Type B pancreatic cell (in vitro differentiated cells): Measurements from ENCODE around the gene ZNF316. TPM values are rescaled to one million over a fixed set of nuclear protein-coding genes. Genes with fewer than 3 reads are reported as not detected.

ENCODE experiments used
- DNase-seq: peaks from one replicate; pipeline ENCODE4 v3.0.0; 2021; ENCODE audit warnings: mixed read lengths; ENCODE audit not compliant: unreplicated experiment; ENCODE audit errors: extremely low spot score
- H3K27ac Mint-ChIP-seq: 2 replicates; pipeline ENCODE4 v1.8.0; 2021; ENCODE audit warnings: mild to moderate bottlenecking, mixed read lengths
- H3K27me3 Mint-ChIP-seq: 2 replicates; pipeline ENCODE4 v1.8.0; 2021; ENCODE audit warnings: mixed read lengths
- H3K36me3 Mint-ChIP-seq: 2 replicates; pipeline ENCODE4 v1.8.0; 2021; ENCODE audit warnings: mixed read lengths
- H3K4me1 Mint-ChIP-seq: one replicate; pipeline ENCODE4 v1.8.0; 2021; ENCODE audit warnings: mixed read lengths; ENCODE audit not compliant: unreplicated experiment
- H3K4me3 Mint-ChIP-seq: 2 replicates; pipeline ENCODE4 v1.8.0; 2021; ENCODE audit warnings: mild to moderate bottlenecking, mixed read lengths
- H3K9me3 Mint-ChIP-seq: 2 replicates; pipeline ENCODE4 v1.8.0; 2021; ENCODE audit warnings: mixed read lengths
- total RNA-seq: library from RNA; stranded (reverse); gene quantifications from 2 replicates; pipeline ENCODE4 v1.2.1, GENCODE V29; 2021; ENCODE audit warnings: low replicate concordance
- TF ChIP-seq, protein P1 (sequence below): fragments of 200-600 bp; sonication (generic); conservative IDR thresholded peaks from 2 replicates; pipeline ENCODE4 v1.5.0; 2021; ENCODE audit warnings: antibody characterized with exemption, mild to moderate bottlenecking

ZNF316 gene
- total RNA-seq, 1 donor from 2014 or later: 46.8 TPM

DNA sequence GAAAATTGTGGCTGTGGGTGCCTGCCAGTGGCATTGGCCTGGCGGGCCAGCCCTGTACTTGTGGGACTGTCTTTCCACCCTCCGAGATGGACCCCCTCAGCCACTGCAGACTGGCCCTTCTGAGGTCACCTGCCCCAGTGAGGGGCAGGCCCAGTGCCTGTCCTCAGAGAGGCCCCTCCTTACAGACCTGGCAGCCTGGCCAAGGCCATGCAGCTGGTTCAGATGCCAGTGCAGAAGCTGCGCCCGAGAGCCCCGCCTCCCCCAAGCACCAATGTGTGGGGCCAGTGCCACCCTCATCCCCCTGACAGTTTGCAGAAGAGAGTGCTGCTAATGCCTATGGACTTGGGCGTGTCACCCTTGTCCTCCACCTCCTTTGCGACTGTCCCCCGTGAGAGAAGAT is 10.0 kb downstream of the ZNF316 start:
- H3K27ac Mint-ChIP-seq: no peak overlapping the region
- H3K27me3 Mint-ChIP-seq: no peaks in the 10 kb centered on the region
- H3K36me3 Mint-ChIP-seq: peaks cover 12% of the 10 kb centered on the region
- no peak overlapping the region for H3K4me3 Mint-ChIP-seq
- H3K9me3 Mint-ChIP-seq: no peaks in the 10 kb centered on the region
- no peaks in the 10 kb centered on the region for H3K4me1 Mint-ChIP-seq
- TF ChIP-seq, protein P1, sequence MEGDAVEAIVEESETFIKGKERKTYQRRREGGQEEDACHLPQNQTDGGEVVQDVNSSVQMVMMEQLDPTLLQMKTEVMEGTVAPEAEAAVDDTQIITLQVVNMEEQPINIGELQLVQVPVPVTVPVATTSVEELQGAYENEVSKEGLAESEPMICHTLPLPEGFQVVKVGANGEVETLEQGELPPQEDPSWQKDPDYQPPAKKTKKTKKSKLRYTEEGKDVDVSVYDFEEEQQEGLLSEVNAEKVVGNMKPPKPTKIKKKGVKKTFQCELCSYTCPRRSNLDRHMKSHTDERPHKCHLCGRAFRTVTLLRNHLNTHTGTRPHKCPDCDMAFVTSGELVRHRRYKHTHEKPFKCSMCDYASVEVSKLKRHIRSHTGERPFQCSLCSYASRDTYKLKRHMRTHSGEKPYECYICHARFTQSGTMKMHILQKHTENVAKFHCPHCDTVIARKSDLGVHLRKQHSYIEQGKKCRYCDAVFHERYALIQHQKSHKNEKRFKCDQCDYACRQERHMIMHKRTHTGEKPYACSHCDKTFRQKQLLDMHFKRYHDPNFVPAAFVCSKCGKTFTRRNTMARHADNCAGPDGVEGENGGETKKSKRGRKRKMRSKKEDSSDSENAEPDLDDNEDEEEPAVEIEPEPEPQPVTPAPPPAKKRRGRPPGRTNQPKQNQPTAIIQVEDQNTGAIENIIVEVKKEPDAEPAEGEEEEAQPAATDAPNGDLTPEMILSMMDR: no peak
- no peak for DNase-seq

DNA sequence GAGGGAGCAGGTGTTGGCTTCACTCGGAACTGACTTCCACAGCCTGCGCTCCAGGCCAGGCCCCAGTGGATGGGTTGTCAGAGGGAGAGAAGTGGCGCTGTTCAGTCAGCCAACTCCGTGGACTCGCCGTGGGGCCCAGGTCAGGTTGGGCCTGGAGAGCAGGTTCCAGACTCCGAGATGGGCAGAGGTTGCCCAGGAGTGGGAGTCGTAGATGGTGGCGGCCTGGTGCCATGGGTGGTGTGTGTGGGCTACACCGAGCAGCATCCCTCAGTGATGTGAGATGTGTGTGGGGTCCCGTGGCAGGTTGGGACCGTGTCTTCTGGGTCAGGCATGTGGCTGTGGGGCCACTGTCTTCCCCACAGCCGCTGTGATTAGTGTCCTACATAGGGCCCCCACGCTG is 10.4 kb downstream of the ZNF316 start:
- TF ChIP-seq, protein P1: no peak
- H3K4me3 Mint-ChIP-seq: no peak overlapping the region
- H3K27ac Mint-ChIP-seq: no peak overlapping the region
- no peak for DNase-seq
- peaks cover 12% of the 10 kb centered on the region for H3K36me3 Mint-ChIP-seq
- H3K9me3 Mint-ChIP-seq: no peaks in the 10 kb centered on the region
- no peaks in the 10 kb centered on the region for H3K27me3 Mint-ChIP-seq
- no peaks in the 10 kb centered on the region for H3K4me1 Mint-ChIP-seq

DNA sequence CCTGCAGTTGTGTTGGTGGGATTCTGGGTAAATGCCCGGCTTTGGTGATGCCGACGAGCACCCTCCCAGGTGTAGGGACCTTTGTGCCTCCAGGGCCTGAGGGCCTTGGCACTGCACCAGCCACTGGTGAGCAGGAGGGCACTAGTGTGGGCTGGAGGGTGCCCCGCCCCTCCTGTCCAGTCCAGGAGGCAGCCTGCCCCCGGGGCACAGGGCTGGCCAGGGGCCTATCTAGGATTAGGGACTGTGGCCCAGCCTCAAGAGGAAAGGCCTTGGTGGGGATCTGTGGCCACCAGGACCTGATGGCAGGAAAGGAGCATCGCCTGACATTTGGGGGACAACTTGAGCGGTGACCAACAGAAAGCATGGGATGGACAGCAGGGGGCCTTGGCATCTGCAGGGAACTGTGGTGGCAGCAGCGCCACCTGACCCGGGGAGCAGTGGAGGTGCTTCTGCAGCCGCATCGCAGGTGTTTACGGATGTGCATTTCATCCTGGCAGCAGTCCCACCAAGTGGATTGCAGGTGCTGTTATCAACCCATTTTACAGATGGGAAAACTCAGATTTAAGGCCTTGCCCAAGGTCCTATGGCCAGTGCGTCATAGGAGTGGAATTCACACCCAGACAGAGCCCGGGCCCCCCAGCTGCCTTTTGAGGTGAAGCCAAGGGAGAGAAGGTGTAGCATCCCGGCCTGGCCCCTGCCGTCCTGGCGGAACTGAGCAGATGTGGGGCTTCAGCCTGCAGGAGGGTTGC is 11.1 kb downstream of the ZNF316 start:
- Mint-ChIP-seq H3K27me3 (no peaks in the 10 kb centered on the region), H3K36me3 (peaks cover 12% of the 10 kb centered on the region), H3K4me1 (no peaks in the 10 kb centered on the region), H3K27ac (no peak overlapping the region), H3K4me3 (no peak overlapping the region), H3K9me3 (no peaks in the 10 kb centered on the region)
- TF ChIP-seq, protein P1: no peak
- DNase-seq: no peak

DNA sequence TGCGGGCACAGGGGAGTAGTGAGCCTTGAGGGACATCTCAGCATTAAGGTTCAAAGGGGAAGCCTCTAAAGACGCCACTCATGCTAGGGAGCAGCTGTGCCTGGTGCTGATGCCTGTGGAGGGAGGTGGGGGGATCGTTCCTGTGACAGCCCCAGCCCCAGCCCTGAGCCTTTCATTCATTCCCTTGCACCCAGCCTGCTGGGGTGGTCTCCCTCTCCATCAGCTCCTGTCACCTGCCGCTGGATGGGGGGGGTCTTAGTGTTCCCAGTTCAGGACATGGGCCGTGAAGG is 11.6 kb downstream of the ZNF316 start:
- Mint-ChIP-seq H3K27ac (no peak overlapping the region), H3K4me3 (no peak overlapping the region), H3K36me3 (peaks cover 12% of the 10 kb centered on the region), H3K27me3 (no peaks in the 10 kb centered on the region), H3K4me1 (no peaks in the 10 kb centered on the region), H3K9me3 (no peaks in the 10 kb centered on the region)
- no peak for DNase-seq
- TF ChIP-seq, protein P1: no peak

DNA sequence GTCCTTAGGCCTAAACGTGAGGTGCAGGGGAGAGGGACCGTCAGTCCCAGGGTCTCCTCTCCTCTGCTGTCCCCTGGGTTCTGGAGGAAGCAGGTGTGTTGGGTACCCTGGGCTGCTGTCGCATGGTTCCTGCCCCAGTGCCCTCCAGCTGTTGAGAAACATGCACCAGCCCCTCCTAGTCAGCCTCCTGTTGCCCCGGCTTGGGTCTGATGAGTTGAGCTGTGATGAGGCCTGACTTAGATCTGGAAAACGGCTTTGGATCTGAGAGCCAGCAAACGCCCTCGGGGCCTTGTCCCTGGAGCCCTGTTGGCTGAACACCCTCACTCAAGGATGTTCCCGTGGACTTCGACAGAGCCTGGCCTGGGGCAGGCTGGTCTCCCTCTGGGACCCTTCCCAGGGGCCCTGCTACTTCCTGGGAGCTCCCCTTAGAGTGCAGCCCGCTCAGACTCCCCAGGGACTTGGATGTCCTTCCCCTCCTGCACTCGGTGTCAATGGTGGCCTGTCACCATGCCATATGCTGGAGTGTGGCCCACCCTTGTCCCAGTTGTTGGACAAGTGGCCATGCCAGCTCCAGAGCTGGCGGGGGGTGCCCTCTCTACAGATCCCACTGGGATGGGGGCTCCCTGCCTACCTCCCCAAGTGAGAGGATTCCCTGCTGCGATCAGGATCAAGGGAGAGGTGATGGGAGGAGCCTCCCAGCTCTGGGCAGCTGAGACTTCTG is 12.3 kb downstream of the ZNF316 start:
- no peak for DNase-seq
- TF ChIP-seq, protein P1: no peak

More for the DNA sequence above, 12.3 kb downstream of the ZNF316 start:
- Mint-ChIP-seq H3K4me3 (no peak overlapping the region), H3K4me1 (no peaks in the 10 kb centered on the region), H3K36me3 (peaks cover 12% of the 10 kb centered on the region), H3K27me3 (no peaks in the 10 kb centered on the region), H3K9me3 (no peaks in the 10 kb centered on the region), H3K27ac (no peak overlapping the region)
